Caki2 (cell line): ENCODE results near the gene LRRC8E. TPM values are rescaled to one million over a fixed set of nuclear protein-coding genes. Genes with fewer than 3 reads are reported as not detected.

Experiments used
- DNase-seq: peaks from one replicate; pipeline ENCODE4 v3.0.0-alpha.2; 2015; ENCODE audit warnings: low read depth
- in situ Hi-C: cut with HindIII; loops from 2 replicates; pipeline ENCODE4 v1.10.0; 2016; ENCODE audit warnings: low sequenced_read_pairs, low pct_unique_long_range_greater_than_20kb, mixed read lengths
- total RNA-seq: library from RNA; depleted of rRNA; stranded (reverse); fragments of >200 nt; shearing (Covaris generic); gene quantifications from 2 replicates; pipeline ENCODE4 v1.2.3, GENCODE V29; 2014; ENCODE audit warnings: low replicate concordance

LRRC8E gene
- total RNA-seq, 1 experiment from 2014 or later = 14.7 TPM

DNA sequence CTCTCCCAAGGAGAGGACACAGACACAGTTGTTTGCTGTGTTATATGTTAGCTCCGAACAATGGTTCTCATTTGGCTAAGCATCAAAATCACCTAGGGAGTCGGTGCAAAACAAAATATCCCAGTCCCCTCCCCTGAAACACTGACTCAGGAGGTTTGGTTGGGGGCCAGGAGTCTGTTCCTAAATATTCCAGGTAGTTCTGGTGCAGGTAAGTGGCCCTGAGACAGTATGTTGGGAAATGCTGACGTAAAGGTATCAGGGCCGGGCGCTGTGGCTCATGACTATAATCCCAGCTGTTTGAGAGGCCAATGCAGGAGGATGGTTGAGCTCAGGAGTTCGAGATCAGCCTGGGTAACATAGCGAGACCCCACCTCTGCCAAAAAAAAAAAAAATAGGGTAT is 13.0 kb downstream of the LRRC8E start:
- in situ Hi-C loops = no loop called here

DNA sequence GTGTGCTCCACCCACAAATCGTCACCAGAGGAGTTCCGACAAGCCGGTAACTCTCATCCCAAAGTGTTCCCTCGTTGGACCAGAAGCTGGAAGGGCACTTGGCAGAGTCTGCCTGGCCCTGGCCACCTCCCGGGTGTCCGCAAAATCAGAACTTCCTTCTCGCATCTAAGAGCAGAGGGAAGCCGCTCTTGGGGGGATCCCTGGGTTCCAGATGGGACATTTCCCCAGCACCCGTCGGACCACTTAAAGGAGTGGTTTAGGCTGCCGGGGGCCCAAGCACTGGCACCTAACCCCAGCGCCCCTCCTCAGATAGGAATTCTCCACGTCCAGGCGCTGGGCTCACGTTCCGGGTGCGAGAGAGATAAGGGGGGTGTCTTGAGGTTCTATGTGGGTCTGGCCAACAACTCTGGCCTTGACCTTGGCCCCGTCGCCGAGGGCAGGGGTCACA is 14.5 kb downstream of the LRRC8E start:
- in situ Hi-C loops = no loop called here
- no peak for DNase-seq

More for the DNA sequence above, 13.0 kb downstream of the LRRC8E start:
- DNase-seq = no peak

DNA sequence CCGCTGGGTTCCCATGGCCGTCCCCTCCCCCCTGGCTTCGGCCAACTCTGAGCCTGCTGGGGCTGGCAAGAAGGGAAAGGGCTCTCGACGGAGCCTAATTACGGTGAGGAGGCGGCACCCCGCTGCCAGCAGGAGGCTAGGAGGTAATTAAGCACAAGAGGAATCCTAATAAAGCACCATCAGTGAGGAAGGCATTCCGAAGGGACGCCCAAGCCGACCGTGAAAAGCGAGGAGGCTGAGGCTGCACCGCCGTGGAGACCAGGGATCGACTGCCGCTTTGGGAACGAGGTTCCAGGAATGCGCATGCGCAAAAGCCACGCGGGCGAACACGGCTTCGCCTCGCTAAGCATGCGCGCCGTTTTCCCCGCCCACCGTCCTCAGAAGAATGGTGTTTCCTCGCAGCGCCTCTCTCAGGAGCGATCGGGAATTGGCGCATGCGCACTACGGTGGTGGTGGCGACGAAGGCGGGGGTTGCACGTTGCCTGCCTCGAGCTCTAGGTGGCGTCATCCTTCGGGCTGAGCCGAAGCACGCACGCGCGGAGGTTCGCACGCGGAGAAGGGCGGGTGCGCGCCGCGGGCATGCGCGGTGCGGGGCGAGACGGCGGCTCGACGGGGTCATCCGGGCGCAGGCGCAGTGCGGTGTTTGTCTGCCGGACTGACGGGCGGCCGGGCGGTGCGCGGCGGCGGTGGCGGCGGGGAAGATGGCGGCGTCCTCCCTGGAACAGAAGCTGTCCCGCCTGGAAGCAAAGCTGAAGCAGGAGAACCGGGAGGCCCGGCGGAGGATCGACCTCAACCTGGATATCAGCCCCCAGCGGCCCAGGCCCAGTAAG is 15.1 kb downstream of the LRRC8E start, which contains the start of gene MAP2K7:
TSS of gene MAP2K7 (plus strand) at position 634 of the 830 bp plus-strand sequence. CDS start at position 702, 68 bp downstream.
- in situ Hi-C loops = no loop called here
- DNase-seq = peak; percentile 96

DNA sequence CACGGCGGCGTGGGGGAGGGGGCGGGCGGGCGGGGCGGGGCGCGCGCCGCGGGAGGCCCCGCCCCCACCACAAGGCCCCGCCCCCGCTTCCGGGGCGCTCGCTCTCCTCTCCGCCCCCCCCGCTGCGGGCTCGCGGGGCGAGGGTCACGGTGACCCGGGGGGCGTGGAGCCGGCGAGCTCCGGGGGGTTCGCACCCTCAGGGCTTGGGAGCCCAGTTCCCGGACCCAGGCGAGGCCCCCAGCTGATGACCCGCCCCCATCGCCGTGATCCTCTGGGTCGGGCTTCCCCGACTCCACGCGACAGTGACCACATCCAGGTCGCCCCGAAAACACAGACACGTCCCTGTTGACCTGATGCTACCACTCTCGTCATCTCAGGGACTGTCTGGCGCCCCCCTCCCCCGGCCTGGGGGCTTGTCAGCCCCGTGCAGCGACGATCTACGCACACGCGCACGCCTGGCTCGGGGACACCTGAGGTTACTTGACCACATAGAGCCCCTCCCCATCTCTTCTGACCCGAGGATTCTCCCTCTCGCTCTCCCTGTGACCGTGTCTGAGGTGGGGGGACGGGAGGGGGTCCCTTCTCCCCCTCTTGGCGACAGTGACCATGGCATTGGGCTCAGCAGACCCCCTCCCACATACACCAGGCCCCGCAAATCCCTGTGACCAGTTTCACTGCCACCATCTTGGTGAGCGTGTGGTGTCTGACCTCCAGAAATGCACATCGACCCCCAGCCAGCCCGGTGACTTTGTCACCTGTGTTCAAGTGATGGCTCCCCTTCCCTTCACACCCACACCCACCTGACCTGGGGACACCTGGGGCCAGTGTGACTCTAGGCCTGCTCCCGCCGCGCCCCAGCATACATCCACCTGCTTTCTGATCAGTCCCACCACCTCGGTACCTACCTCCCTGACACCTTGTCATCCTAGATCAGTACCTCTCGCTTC is 16.0 kb downstream of the LRRC8E start:
- no peak for DNase-seq
- in situ Hi-C loops = no loop called here

- DNase-seq = no peak
- in situ Hi-C loops = no loop called here
Measured at GRCh38 chr19:7905268-7905667, 17.0 kb downstream of the LRRC8E start.

GRCh38 chr19:7905859-7906258 is 17.5 kb downstream of the LRRC8E start:
- in situ Hi-C loops = no loop called here
- DNase-seq = no peak

- no peak for DNase-seq
- in situ Hi-C loops = no loop called here
Measured at GRCh38 chr19:7907122-7907521, 18.8 kb downstream of the LRRC8E start.

DNA sequence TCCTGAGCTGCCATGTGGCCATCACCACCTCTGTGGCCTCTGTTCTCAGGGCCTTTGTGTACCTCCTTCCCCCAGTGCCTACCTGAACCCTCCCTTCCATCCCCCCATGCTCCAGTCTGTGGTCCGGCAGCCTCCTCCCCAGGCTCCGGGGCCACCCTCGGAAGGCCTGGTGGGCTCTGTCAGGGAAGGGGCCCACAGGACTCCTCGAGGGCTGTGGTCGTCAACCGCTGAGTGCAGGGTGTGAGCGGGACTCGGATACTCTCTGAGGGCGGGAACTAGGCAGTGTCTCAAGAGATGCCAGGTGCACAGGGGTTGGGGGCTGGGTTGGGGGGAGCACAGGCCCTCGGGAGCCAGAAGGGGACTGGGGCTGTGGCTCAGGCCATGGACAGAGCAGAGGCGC is 19.2 kb downstream of the LRRC8E start:
- in situ Hi-C loops = no loop called here
- no peak for DNase-seq

GRCh38 chr19:7908078-7908699 is 19.9 kb downstream of the LRRC8E start:
- in situ Hi-C loops = no loop called here
- DNase-seq = no peak

DNA sequence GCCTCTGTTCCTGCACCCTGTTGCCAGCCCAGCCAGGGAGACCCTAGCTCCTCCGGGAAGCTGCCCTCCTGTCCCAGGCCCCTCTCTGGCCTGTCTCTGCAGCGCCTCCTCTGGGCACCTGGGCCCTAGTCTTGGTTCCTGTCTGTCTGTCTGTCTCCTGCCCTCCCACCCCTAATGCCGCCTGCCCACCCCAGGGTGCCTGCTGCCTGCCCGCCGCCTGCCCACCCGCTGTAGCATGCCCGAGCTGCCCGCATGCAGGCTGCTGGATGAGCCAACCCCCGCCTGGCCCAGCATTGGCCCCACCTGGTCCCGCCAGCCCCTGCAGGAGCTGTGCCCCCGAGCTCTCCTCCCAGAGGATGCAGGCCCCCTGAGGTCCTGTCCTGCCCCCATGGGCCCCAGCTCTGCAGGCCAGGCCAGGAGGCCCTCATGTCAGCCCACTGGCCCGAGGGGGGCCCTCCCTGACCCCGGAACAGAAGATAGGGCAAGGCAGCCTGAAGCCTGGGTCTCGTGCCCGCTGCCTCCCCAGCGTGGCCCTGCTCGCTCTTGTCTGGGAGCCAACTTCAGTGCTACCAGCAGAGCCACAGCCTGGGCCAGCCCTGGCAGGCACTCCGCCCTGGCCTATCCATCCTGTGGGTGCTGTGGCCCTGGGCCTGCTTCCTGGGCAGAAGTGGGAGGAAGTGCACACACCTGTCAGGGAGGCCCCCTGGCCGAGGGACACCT is 20.6 kb downstream of the LRRC8E start:
- in situ Hi-C loops = no loop called here
- DNase-seq = no peak

- in situ Hi-C loops = no loop called here
- DNase-seq = no peak
Measured at GRCh38 chr19:7909471-7910067, 21.3 kb downstream of the LRRC8E start.

- no peak for DNase-seq
- in situ Hi-C loops = no loop called here
Measured at GRCh38 chr19:7910321-7911161, 22.2 kb downstream of the LRRC8E start.

- no peak for DNase-seq
- in situ Hi-C loops = no loop called here
Measured at GRCh38 chr19:7911508-7912143, 23.3 kb downstream of the LRRC8E start.

- no peak for DNase-seq
- in situ Hi-C loops = no loop called here
Measured at GRCh38 chr19:7912144-7912696, 23.9 kb downstream of the LRRC8E start.

DNA sequence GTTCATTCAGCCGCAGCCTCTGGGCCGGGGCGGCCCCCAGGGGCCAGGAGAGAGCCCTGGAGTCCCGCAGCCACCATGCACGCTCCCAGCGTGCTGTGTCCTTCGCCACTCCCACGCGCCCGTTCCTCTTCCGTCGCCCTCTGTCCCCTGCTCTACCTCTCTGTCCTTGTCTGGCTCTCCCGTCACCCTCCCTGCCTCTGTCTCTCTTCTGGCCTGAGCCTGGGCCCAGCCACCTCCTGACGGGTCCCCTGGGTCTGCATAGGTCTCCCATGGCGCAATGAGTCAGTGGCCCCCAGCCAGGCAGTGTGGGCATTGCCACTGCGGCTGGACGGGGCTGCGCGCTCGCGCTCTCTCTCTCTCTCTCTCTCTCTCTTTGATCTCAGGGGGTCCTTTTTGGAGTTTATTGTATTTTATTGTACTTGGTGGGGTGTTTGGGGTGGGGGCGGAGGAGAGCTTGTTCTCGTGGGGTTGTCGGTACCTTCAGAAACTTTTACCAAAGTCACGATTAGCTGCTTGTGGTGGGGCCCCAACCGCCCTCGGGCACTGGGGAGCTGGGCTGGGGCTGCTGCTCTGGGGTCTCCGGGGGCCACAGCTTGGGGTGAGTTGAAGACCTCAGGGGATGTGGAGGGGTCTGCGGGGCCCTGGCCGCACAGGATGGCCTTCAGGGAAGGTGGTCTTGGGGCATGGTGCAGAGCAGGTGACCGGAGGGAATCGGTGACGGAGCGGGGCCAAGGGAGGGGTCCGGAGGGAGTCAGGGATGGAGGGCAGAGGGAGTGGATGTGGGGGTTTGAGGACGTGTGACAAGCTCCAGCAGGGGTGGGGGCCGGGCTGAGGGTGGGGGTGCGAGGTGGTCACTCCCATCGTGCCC is 24.6 kb downstream of the LRRC8E start:
- DNase-seq = no peak
- in situ Hi-C loops = no loop called here
